Measurements from ENCODE around the gene BACE2. TPM values are rescaled to one million over a fixed set of nuclear protein-coding genes. Genes with fewer than 3 reads are reported as not detected.

BACE2 gene
- total RNA-seq, 1 experiment from 2014 or later = 23.2 TPM

DNA sequence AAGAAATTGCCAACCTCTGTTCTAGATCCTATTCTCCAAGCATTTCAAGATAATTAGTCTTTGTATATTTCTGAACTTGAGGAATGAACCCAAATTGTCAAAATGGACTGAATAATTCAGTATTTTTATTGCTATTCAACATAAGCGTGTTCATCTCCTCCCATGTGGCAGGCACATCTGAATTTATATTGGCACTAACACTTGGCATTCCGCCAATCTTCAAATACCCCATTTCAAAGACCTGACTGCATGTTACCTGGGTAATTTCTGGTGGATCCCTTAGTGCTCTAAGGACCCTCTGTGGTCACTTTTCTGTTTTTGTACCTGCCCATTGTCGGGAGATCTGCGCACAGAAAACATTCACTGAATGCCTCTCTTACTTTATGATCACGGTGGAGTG is 66.6 kb downstream of the BACE2 start:
- intact Hi-C loops (cut with micrococcal nuclease) = no loop called here
- no peaks in the 10 kb centered on the region for H4K20me1 ChIP-seq (ENCODE audit: insufficient read depth)
- H3K27ac ChIP-seq (ENCODE audit: low read depth, low read length) = no peak overlapping the region
- DNase-seq (ENCODE audit: low read depth, low spot score) (no peak), ATAC-seq (no peak)
- no peak overlapping the region for H3K9ac ChIP-seq (ENCODE audit: low read length)
- H3K27me3 ChIP-seq (ENCODE audit: insufficient read depth, low read length) = no peaks in the 10 kb centered on the region
- CTCF ChIA-PET = no interaction called here
- no peaks in the 10 kb centered on the region for H3K9me2 ChIP-seq (ENCODE audit: insufficient read depth)
- no peaks in the 10 kb centered on the region for H3K9me3 ChIP-seq (ENCODE audit: control insufficient read depth in 1 of 2, insufficient read depth in 1 of 2, low read depth in 1 of 2, low read length in 2 of 2)
- no TSS peak for BruUV-seq (replicated peaks)
- H3K4me3 ChIP-seq (replicated peaks in 1 of 2; ENCODE audit: low read depth in 1 of 2, low read length in 2 of 2) = no peak overlapping the region
- peaks cover 0 to 3% of the 10 kb centered on the region in 2 experiments; a peak in 1 of 4 replicates for H3K36me3 ChIP-seq (ENCODE audit: control insufficient read depth in 1 of 2, insufficient read depth in 2 of 2, low read length in 2 of 2)
- RAD21 ChIA-PET (ENCODE audit: low non-redundant PET in 1 of 2, low total read pairs in 2 of 2, uncharacterized antibody in 2 of 2, unreplicated experiment in 2 of 2) = no interaction called here
- H3K79me2 ChIP-seq (ENCODE audit: insufficient read depth, low read length) = no peaks in the 10 kb centered on the region
- H3K4me2 ChIP-seq (ENCODE audit: low read length) = no peak overlapping the region
- POLR2A ChIA-PET = no interaction called here
- H2AFZ ChIP-seq (ENCODE audit: low read depth, low read length, poor library complexity, severe bottlenecking) = no peak overlapping the region
- TF ChIP-seq TCF7L2 (IDR thresholded peaks at IDR 0.05; ENCODE audit: borderline replicate concordance, extremely low read depth, insufficient read depth, insufficient read length) (no peak), CEBPB (IDR thresholded peaks at IDR 0.05; ENCODE audit: low read depth) (no peak), RAD21 (IDR thresholded peaks at IDR 0.05; ENCODE audit: low read depth) (no peak), FOSL1 (IDR thresholded peaks at IDR 0.05; ENCODE audit: low read depth) (no peak), SIN3A (IDR thresholded peaks at IDR 0.05; ENCODE audit: low read depth) (no peak), POLR2AphosphoS5 (IDR thresholded peaks at IDR 0.05; ENCODE audit: low read depth, low read length) (no peak), ZFX (IDR thresholded peaks at IDR 0.05) (no peak), EZH2 (IDR thresholded peaks at IDR 0.05) (no peak)
- TF ChIP-seq, protein P1, sequence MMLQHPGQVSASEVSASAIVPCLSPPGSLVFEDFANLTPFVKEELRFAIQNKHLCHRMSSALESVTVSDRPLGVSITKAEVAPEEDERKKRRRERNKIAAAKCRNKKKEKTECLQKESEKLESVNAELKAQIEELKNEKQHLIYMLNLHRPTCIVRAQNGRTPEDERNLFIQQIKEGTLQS (IDR thresholded peaks at IDR 0.05) = no peak
- TF ChIP-seq, protein P2, sequence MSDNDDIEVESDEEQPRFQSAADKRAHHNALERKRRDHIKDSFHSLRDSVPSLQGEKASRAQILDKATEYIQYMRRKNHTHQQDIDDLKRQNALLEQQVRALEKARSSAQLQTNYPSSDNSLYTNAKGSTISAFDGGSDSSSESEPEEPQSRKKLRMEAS (IDR thresholded peaks at IDR 0.05) = no peak
- H3K4me1 ChIP-seq (ENCODE audit: control insufficient read depth in 1 of 2, insufficient read depth in 2 of 2, low read length in 2 of 2) = no peaks in the 10 kb centered on the region

GRCh38 chr21:41235201-41235600 is 67.2 kb downstream of the BACE2 start:
- Histone ChIP-seq H3K36me3 (ENCODE audit: control insufficient read depth in 1 of 2, insufficient read depth in 2 of 2, low read length in 2 of 2) (peaks cover 0 to 3% of the 10 kb centered on the region in 2 experiments; a peak in 1 of 4 replicates), H3K27ac (ENCODE audit: low read depth, low read length) (no peak overlapping the region), H2AFZ (ENCODE audit: low read depth, low read length, poor library complexity, severe bottlenecking) (no peak overlapping the region), H3K79me2 (ENCODE audit: insufficient read depth, low read length) (no peaks in the 10 kb centered on the region), H3K4me3 (replicated peaks in 1 of 2; ENCODE audit: low read depth in 1 of 2, low read length in 2 of 2) (no peak overlapping the region), H3K9ac (ENCODE audit: low read length) (no peak overlapping the region), H3K4me1 (ENCODE audit: control insufficient read depth in 1 of 2, insufficient read depth in 2 of 2, low read length in 2 of 2) (no peaks in the 10 kb centered on the region), H4K20me1 (ENCODE audit: insufficient read depth) (no peaks in the 10 kb centered on the region), H3K9me3 (ENCODE audit: control insufficient read depth in 1 of 2, insufficient read depth in 1 of 2, low read depth in 1 of 2, low read length in 2 of 2) (no peaks in the 10 kb centered on the region), H3K4me2 (ENCODE audit: low read length) (no peak overlapping the region), H3K27me3 (ENCODE audit: insufficient read depth, low read length) (no peaks in the 10 kb centered on the region), H3K9me2 (ENCODE audit: insufficient read depth) (no peaks in the 10 kb centered on the region)
- intact Hi-C loops (cut with micrococcal nuclease) = no loop called here
- no peak for DNase-seq (ENCODE audit: low read depth, low spot score)
- BruUV-seq (replicated peaks) = no TSS peak
- POLR2A ChIA-PET = no interaction called here
- TF ChIP-seq JUND (IDR thresholded peaks at IDR 0.05) (no peak), TCF7L2 (IDR thresholded peaks at IDR 0.05; ENCODE audit: borderline replicate concordance, extremely low read depth, insufficient read depth, insufficient read length) (no peak), SRF (IDR thresholded peaks at IDR 0.05; ENCODE audit: low read depth) (no peak), ELF1 (IDR thresholded peaks at IDR 0.05; ENCODE audit: borderline replicate concordance, low read depth) (no peak), ZBTB33 (IDR thresholded peaks at IDR 0.05; ENCODE audit: extremely low read depth, insufficient replicate concordance, low read length) (no peak), EGR1 (IDR thresholded peaks at IDR 0.05; ENCODE audit: low read depth) (no peak), RAD21 (IDR thresholded peaks at IDR 0.05; ENCODE audit: low read depth) (no peak), ZNF274 (IDR thresholded peaks at IDR 0.05; ENCODE audit: low read depth, low read length) (no peak)
- TF ChIP-seq, protein P1 (IDR thresholded peaks at IDR 0.05) = no peak
- TF ChIP-seq, protein P3, sequence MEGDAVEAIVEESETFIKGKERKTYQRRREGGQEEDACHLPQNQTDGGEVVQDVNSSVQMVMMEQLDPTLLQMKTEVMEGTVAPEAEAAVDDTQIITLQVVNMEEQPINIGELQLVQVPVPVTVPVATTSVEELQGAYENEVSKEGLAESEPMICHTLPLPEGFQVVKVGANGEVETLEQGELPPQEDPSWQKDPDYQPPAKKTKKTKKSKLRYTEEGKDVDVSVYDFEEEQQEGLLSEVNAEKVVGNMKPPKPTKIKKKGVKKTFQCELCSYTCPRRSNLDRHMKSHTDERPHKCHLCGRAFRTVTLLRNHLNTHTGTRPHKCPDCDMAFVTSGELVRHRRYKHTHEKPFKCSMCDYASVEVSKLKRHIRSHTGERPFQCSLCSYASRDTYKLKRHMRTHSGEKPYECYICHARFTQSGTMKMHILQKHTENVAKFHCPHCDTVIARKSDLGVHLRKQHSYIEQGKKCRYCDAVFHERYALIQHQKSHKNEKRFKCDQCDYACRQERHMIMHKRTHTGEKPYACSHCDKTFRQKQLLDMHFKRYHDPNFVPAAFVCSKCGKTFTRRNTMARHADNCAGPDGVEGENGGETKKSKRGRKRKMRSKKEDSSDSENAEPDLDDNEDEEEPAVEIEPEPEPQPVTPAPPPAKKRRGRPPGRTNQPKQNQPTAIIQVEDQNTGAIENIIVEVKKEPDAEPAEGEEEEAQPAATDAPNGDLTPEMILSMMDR (IDR thresholded peaks at IDR 0.05 in 2 of 3, conservative IDR thresholded peaks at IDR 0.05 in 1 of 3; ENCODE audit: borderline replicate concordance in 1 of 3, insufficient read depth in 1 of 3, low read depth in 2 of 3, low read length in 2 of 3) = no peak
- TF ChIP-seq, protein P2 (IDR thresholded peaks at IDR 0.05) = no peak
- RAD21 ChIA-PET (ENCODE audit: low non-redundant PET in 1 of 2, low total read pairs in 2 of 2, uncharacterized antibody in 2 of 2, unreplicated experiment in 2 of 2) = no interaction called here
- CTCF ChIA-PET = no interaction called here
- no peak for ATAC-seq

Data from HCT116 (cell line).